Measurements from ENCODE around the gene SMG1. TPM values are rescaled to one million over a fixed set of nuclear protein-coding genes. Genes with fewer than 3 reads are reported as not detected.
"Not testable (repeated sequence)": the region's sequence is repeated elsewhere in the genome, so short reads cannot be mapped to it uniquely, and the experiment has no call there.

Gene SMG1
- total RNA-seq, 2 experiments from 2014 or later: 78.9 to 91.3 TPM

DNA sequence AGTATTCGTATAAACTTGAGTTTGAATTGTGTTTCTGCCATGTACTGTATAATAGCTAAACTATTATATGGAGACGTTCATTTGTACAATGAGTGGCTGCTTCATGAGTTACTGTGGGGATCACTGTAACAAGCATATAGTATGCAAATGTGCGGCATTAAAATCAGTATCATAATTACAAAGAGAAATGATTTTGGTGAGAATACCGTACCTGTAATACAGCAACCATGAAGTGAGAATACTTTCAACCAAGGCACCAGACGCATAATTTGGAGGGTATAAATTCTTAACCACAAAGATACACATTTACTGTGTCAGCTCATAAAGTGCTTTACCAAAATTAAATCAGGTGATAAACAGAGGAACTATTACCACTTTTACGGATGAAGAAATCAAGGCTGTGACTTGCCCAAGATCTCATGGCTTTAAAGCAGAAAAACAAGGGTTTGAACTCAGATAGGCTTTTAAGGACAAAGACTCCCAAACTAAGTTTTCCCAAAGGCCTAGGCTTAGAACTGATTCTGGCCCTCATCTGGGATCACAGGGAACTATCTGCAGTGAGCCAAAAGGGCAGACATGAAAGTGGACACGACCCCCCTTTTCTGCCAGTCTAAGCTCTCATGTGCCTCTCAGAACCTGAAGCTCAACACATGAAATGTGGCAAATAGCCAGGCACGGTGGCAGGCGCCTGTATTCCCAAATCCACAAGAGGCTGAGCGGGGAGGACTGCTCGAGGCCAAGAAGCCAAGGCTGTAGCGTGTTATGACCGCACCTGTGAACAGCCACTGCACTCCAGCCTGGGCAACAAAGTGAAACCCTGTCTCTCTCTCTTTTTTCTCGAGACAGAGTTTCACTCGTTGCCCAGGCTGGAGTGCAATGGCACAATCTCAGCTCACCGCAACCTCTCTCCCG lies 142.5 kb downstream of the SMG1 start:
- Mint-ChIP-seq H3K9me3 (no peaks in the 10 kb centered on the region), H3K27ac (peak overlapping the region; percentile 79), H3K36me3 (peaks cover 56% of the 10 kb centered on the region), H3K27me3 (peaks cover 2% of the 10 kb centered on the region), H3K4me3 (peak overlapping the region; percentile 7), H3K4me1 (peaks cover 51% of the 10 kb centered on the region)
- no peak for DNase-seq

DNA sequence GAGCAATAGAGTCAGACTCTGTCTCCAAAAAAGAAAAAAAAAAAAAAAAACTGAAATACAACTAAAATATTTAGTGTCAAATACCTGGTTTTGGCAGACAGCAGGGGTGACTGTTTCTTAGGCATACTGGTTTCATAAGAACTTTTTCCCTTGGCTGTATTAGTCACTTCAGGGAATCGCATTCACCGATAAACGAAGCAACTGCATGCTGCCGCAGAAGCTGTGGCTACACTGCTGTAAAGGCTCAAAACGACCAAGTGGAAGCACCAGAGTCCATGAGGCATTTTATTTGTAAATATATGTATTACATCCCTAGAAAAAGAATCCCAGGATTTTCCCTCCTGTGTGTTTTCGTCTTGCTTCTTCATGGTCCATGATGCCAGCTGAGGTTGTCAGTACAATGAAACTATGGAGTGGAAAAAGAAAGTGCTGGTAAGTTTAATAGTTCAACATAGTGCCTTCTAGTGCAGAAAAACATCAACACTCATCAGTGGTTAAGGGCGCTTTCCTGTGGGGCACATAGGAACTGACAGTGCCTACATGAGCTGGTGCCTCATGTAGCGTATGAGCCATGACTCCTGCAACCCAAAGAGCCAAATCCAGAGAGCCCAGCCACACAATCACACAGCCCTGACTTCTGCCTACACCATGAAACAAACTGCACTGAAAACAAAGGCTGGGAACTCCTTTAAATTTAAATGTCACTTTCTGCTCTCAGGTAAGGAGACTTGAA lies 143.3 kb downstream of the SMG1 start:
- no peak for DNase-seq
- peaks cover 42% of the 10 kb centered on the region for H3K4me1 Mint-ChIP-seq

DNA sequence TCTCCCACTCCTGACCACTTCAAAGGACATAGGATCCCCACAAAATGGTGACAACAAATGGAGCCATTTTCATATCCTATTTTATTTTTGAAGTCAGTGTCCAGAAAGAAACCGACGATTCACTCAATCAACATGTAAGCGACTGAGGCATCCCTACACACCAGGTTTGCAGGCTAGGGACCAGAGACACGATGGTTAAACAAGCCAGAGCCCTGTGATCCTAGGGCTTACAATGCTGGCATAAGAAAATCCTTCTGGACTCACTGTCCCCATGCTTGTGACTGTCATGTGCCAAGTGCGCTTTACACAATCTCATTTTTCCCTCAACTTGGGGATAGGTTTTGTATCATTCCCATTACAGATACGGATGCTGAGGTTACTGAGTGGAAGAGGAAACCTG lies 145.0 kb downstream of the SMG1 start:
- Mint-ChIP-seq H3K4me1 (peaks cover 28% of the 10 kb centered on the region), H3K27ac (peak overlapping the region; percentile 48), H3K36me3 (peaks cover 37% of the 10 kb centered on the region)
- not testable (repeated sequence) for H3K27me3 Mint-ChIP-seq, DNase-seq, H3K4me3 Mint-ChIP-seq, H3K9me3 Mint-ChIP-seq

More for the DNA sequence above, 143.3 kb downstream of the SMG1 start:
- Mint-ChIP-seq H3K27me3 (no peaks in the 10 kb centered on the region), H3K36me3 (peaks cover 52% of the 10 kb centered on the region), H3K27ac (peak overlapping the region; percentile 28), H3K4me3 (no peak overlapping the region), H3K9me3 (no peaks in the 10 kb centered on the region)

DNA sequence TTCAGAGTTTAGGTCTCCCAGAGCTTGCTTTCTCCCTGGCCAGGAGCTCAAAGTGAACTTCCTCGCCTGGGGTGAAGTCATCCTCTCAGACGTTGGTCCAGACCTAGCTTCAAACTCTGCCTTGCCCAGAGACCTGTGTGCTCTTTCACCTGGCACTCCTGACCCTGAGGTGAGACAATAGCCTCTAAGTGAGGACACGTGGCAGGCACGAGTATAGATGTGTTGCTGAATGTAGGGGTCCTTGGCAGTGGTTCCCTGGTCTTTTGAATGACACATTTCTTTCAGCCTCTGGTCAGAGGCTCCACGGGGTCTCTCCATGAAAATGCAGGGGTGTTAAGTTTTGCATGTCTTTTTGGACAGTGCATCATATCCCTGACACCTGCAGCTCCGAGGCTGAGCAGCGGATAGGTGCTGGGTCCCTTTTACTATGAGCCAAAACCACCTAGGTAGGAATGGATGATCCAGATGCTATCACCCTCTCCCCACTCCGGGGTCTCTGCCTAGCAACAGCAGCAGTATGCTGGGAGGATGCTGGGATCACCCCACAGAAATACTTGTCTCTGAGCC lies 145.7 kb downstream of the SMG1 start:
- H3K27ac Mint-ChIP-seq, H3K27me3 Mint-ChIP-seq, H3K4me3 Mint-ChIP-seq, H3K9me3 Mint-ChIP-seq, DNase-seq: not testable (repeated sequence)
- Mint-ChIP-seq H3K4me1 (peaks cover 22% of the 10 kb centered on the region), H3K36me3 (peaks cover 30% of the 10 kb centered on the region)

DNA sequence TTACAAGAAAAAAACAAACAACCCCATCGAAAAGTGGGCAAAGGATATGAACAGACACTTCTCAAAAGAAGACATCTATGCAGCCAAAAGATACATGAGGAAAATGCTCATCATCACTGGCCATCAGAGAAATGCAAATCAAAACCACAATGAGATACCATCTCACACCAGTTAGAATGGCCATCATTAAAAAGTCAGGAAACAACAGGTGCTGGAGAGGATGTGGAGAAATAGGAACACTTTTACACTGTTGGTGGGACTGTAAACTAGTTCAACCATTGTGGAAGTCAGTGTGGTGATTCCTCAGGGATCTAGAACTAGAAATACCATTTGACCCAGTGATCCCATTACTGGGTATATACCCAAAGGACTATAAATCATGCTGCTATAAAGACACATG lies 148.5 kb downstream of the SMG1 start:
- H3K36me3 Mint-ChIP-seq, DNase-seq, H3K27ac Mint-ChIP-seq, H3K27me3 Mint-ChIP-seq, H3K4me3 Mint-ChIP-seq, H3K4me1 Mint-ChIP-seq, H3K9me3 Mint-ChIP-seq: not testable (repeated sequence)

DNA sequence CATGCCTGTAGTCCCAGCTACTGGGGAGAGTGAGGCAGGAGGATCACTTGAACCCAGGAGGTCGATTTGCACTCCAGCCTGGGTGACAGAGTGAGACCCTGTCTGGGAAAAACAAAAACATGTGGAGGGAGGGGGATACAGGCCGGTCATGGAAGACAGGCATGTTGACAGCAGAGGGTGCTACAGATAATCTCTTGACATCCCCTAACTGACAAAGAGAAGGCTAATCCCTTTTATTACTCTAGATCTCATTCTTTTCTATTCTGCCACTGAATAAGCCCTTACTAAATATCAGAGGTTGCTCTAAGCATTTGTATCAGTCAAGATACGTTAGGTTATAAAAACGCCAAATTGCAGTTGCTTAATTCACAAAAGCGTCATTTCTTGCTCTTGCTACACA lies 149.9 kb downstream of the SMG1 start:
- H3K4me3 Mint-ChIP-seq, H3K4me1 Mint-ChIP-seq, DNase-seq, H3K27me3 Mint-ChIP-seq, H3K9me3 Mint-ChIP-seq, H3K27ac Mint-ChIP-seq, H3K36me3 Mint-ChIP-seq: not testable (repeated sequence)

DNA sequence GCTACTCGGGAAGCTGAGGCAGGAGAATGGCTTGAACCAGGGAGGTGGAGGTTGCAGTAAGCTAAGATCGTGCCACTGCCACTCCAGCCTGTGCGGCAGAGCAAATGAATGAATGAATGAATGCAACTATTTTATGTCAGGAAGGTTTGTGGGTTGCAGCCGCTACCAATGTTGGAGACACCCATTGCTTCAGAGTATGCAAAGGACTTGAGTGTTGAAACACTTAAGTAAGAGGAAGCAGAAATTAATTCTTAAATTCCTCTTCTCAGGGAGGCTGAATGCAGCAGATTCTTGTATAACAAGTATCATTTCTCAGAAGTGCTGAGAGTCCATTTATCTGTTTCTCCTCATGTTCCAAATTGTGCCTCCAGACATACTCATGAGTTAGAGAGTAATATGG lies 151.6 kb downstream of the SMG1 start:
- H3K4me1 Mint-ChIP-seq, H3K27me3 Mint-ChIP-seq, H3K4me3 Mint-ChIP-seq, H3K27ac Mint-ChIP-seq, H3K36me3 Mint-ChIP-seq, DNase-seq, H3K9me3 Mint-ChIP-seq: not testable (repeated sequence)

DNA sequence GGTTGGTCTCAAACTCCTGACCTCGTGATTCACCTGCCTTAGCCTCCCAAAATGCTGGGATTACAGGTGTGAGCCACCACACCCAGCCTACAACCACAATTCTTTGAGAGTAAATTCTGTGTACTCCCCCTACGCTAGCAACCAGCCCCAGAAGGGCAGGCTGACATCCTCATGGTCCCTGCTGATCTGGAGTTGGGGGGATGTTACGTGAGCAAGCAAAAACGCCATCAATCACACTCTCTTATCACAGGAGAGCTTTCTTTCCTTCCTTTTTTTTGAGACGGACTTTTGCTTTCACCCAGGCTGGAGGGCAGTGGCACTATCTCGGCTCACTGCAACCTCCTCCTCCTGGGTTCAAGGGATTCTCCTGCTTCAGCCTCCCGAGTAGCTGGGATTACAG lies 154.0 kb downstream of the SMG1 start:
- not testable (repeated sequence) for H3K9me3 Mint-ChIP-seq, H3K4me3 Mint-ChIP-seq, H3K36me3 Mint-ChIP-seq, H3K27ac Mint-ChIP-seq, H3K27me3 Mint-ChIP-seq, DNase-seq
- H3K4me1 Mint-ChIP-seq: peaks cover 11% of the 10 kb centered on the region

DNA sequence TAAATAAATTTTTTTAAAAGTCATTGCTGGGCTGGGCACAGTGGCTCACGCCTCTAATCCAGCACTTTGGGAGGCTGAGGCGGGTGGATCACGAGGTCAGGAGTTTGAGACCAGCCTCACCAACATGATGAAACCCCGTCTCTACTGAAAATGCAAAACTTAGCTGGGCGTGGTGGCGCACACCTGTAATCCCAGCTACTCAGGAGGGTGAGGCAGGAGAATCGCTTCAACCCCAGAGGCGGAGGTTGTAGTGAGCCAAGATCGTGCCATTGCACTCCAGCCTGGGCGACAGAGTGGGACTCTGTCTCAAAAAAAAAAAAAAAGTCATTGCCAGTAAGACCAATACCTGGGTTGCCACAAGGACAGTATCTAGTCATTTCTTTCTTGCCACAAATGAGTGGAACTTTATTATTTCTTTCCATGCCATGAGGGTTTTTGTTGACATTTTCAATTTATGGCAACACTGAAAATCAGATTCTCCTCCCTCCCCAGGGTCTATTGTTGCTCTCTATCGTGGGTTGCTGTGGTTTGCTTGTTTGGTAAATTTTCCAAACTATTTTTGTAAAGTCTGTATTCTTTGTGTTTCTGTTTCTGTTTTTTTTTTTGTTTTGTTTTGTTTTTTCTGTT lies 155.8 kb downstream of the SMG1 start:
- H3K27ac Mint-ChIP-seq: peak overlapping the region; percentile 55
- DNase-seq: not testable (repeated sequence)

DNA sequence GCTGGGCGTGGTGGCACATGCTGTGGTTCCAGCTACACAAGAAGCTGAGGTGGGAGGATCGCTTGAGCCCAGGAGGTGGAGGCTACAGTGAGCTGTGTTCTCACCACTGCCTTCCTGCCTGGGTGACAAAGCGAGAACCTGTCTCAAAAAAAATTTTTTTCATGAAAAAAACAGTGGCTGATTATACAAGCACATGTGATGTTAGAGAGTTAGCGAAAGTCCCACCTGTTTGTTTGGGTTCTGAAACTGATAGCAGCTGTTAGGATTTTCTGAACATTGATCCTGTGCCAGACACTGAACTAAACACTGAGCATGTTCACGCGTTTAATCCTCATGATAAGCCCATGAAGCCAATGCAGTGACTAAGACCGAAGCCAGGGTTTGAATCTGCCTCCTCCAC lies 159.0 kb downstream of the SMG1 start:
- peaks cover 15% of the 10 kb centered on the region for H3K4me1 Mint-ChIP-seq
- not testable (repeated sequence) for DNase-seq, H3K27me3 Mint-ChIP-seq, H3K9me3 Mint-ChIP-seq, H3K4me3 Mint-ChIP-seq, H3K27ac Mint-ChIP-seq, H3K36me3 Mint-ChIP-seq

More for the DNA sequence above, 155.8 kb downstream of the SMG1 start:
- H3K27me3 Mint-ChIP-seq, H3K36me3 Mint-ChIP-seq, H3K9me3 Mint-ChIP-seq, H3K4me3 Mint-ChIP-seq: not testable (repeated sequence)
- H3K4me1 Mint-ChIP-seq: peaks cover 15% of the 10 kb centered on the region

DNA sequence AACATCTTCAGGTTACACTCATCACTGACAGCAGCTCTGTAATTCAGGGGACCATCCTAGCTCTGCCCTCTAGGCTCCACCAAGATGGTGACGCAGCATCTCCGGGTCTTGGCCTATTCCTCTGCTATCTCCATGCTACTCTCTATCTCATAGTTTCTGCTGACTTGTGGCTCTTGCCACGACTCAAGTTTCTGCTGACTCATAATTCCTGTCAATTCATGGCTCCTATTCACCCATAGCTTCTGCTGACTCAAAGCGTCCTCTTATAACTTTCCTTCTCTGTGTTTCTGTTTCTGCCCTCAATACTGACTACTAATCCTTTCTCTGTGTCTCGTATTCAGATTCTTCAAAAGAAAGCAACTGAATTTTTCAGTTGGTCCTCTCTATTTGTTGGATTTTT lies 163.5 kb downstream of the SMG1 start:
- not testable (repeated sequence) for DNase-seq, H3K36me3 Mint-ChIP-seq, H3K27ac Mint-ChIP-seq, H3K27me3 Mint-ChIP-seq, H3K9me3 Mint-ChIP-seq, H3K4me3 Mint-ChIP-seq
- H3K4me1 Mint-ChIP-seq: peaks cover 12% of the 10 kb centered on the region

DNA sequence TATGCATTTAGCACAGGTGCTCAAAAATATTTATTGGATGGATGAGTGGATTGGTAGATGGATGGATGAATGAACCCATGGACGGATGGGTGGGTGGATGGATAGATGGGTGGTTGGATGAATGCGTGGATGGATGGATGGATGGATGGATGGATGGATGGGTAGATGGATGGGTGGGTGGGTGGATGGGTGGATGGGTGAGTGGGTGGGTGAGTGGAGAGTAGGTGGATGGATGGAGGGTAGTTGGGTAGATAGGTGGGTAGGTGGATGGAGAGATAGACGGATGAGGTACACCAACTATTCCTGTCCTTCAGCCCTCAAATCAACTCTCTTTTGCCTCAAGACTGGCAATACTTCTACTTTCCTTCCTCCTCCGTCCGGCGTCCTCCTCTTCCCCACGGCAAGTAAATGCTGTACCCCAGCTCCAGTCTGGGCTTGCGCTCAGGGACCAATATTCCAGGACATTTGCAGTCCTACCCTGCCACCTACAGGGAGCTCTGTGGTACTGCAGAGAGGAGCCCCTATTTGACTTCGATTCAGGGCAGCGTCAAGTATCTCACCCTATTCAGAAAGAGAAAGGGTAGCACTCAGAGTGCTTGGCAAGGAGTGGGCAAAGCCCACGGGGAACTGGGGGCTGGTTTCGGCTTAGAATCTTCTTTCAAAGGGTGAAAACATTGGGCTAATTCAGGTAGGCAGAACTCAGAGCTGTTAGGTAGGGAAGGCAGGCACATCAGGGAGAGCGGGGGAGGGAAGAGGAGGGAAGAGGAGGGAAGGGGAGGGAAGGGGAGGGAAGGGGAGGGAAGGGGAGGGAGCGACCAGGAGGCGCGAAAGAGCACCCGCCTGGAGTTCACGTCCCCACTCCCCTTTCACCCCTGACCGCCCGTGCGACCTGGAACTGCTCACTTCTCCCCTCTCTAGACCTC lies 166.3 kb downstream of the SMG1 start:
- peak; percentile 38 for DNase-seq
- peaks cover 16% of the 10 kb centered on the region for H3K4me1 Mint-ChIP-seq
- not testable (repeated sequence) for H3K27ac Mint-ChIP-seq, H3K36me3 Mint-ChIP-seq, H3K4me3 Mint-ChIP-seq, H3K9me3 Mint-ChIP-seq, H3K27me3 Mint-ChIP-seq

DNA sequence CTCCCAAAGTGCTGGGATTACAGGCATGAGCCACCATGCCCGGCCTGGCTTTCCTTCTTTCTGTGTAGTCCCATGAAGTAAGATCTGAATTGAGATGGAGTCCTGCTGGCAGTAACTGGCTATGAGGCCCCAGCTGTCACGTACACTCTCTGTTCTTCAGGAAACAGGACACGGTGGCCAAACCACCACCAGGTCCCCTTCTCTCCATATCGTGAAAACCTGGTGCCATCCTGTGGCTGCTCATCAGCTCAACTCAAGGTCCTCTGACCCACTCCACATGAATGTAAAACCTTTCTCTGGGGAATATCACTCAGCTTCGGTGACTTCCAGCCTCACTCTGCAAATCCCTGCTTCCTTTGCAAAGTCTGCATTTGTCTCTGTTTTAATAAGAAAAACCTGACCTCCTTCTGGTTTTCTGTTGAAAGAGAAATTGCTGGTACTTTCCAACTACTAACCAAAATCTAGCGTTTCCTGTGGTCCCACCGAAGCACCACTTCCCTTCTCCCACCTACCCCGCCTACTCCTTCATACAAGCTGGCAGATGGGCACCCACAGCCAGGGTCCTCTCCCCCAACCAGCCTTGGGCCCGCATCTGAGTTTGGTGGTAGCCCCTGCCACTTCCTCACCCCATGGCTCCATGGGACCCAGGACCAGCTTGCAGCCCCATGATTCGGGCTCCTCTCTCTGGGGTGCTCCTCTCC lies 168.1 kb downstream of the SMG1 start:
- Mint-ChIP-seq H3K4me1 (peaks cover 16% of the 10 kb centered on the region), H3K27ac (peak overlapping the region; percentile 16)
- not testable (repeated sequence) for H3K9me3 Mint-ChIP-seq, H3K4me3 Mint-ChIP-seq, DNase-seq, H3K27me3 Mint-ChIP-seq, H3K36me3 Mint-ChIP-seq

DNA sequence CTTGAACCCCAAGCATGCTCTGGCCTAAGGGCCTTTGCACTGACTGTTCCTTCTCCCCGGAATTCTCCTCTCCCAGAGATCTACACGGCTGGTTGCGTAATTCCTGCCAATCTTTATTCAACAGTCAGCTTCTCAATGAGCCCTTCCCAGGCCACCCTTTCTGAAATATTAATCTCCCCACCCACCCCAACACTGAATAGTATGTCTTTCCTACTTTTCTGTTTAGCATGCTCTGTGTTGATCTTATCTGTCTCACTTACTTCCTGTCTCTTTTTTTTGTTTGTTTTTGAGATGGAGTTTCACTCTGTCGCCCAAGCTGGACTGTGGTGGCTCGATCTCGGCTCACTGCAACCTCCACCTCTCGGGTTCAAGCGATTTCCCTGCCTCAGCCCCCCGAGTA lies 169.6 kb downstream of the SMG1 start:
- not testable (repeated sequence) for H3K9me3 Mint-ChIP-seq, H3K36me3 Mint-ChIP-seq, H3K27me3 Mint-ChIP-seq, H3K27ac Mint-ChIP-seq, DNase-seq, H3K4me3 Mint-ChIP-seq
- H3K4me1 Mint-ChIP-seq: peaks cover 16% of the 10 kb centered on the region

All from activated naive CD8-positive, alpha-beta T cell treated with anti-CD3 and anti-CD28 coated beads for 36 hours (primary cell).